CD4-positive, alpha-beta T cell treated with Interleukin-12 subunit alpha and Interleukin-12 subunit beta, for 1 hour (primary cell): ENCODE data around the gene ORMDL1.
"Not testable (repeated sequence)": the region's sequence is repeated elsewhere in the genome, so short reads cannot be mapped to it uniquely, and the experiment has no call there.

Source experiments
- DNase-seq: peaks from one replicate; pipeline ENCODE4 v3.0.0-alpha.2; 2020

ORMDL1 gene

GRCh38 chr2:189770590-189771322 lies 13.4 kb downstream of the ORMDL1 start:
- DNase-seq = no peak

- no peak for DNase-seq
Observed at GRCh38 chr2:189763908-189764661, 20.1 kb downstream of the ORMDL1 start.

GRCh38 chr2:189762551-189763298 lies 21.4 kb downstream of the ORMDL1 start, which contains the start of gene OSGEPL1:
Gene OSGEPL1, minus strand, starts transcription at chr2:189762792. Its CDS starts 1,152 bp downstream, at chr2:189761640.
- DNase-seq = peak; percentile 92

GRCh38 chr2:189762229-189762550 lies 21.9 kb downstream of the ORMDL1 start:
- DNase-seq = no peak

- DNase-seq = not testable (repeated sequence)
Observed at GRCh38 chr2:189760154-189760553, 24.0 kb downstream of the ORMDL1 start.

- DNase-seq = no peak
Observed at GRCh38 chr2:189756311-189756952, 27.7 kb downstream of the ORMDL1 start.

GRCh38 chr2:189751080-189751658 lies 33.0 kb downstream of the ORMDL1 start:
- peak; percentile 60 for DNase-seq

GRCh38 chr2:189729430-189729829 lies 54.7 kb downstream of the ORMDL1 start:
- DNase-seq = no peak

GRCh38 chr2:189726849-189727248 lies 57.3 kb downstream of the ORMDL1 start:
- DNase-seq = no peak

GRCh38 chr2:189726271-189726670 lies 57.9 kb downstream of the ORMDL1 start:
- DNase-seq = no peak

GRCh38 chr2:189723192-189723591 lies 60.9 kb downstream of the ORMDL1 start:
- no peak for DNase-seq
